WTC11 (cell line): Measurements from ENCODE around the gene SELENOS.

Experiments
- SP1 ChIP-seq: sonication (generic); formaldehyde crosslinking; conservative IDR thresholded peaks from 2 replicates; pipeline ENCODE4 v1.8.1; 2022; ENCODE audit warnings: missing genetic modification reagents
- TEAD1 ChIP-seq: sonication (generic); formaldehyde crosslinking; IDR thresholded peaks from 2 replicates; pipeline ENCODE4 v1.8.0; 2022; ENCODE audit warnings: mild to moderate bottlenecking, missing genetic modification reagents
- TP53 ChIP-seq: sonication (generic); formaldehyde crosslinking; IDR thresholded peaks from 2 replicates; pipeline ENCODE4 v1.8.1; 2023; ENCODE audit warnings: mild to moderate bottlenecking, missing genetic modification reagents
- ZBTB21 ChIP-seq: sonication (generic); formaldehyde crosslinking; IDR thresholded peaks from 2 replicates; pipeline ENCODE4 v1.8.1; 2023; ENCODE audit warnings: mild to moderate bottlenecking, missing genetic modification reagents, borderline replicate concordance
- TF ChIP-seq, protein P1 (sequence below): fragments of 200-600 bp; IDR thresholded peaks from 2 replicates; pipeline ENCODE4 v1.8.0; 2022; ENCODE audit warnings: antibody characterized with exemption

- TF ChIP-seq, protein P1, sequence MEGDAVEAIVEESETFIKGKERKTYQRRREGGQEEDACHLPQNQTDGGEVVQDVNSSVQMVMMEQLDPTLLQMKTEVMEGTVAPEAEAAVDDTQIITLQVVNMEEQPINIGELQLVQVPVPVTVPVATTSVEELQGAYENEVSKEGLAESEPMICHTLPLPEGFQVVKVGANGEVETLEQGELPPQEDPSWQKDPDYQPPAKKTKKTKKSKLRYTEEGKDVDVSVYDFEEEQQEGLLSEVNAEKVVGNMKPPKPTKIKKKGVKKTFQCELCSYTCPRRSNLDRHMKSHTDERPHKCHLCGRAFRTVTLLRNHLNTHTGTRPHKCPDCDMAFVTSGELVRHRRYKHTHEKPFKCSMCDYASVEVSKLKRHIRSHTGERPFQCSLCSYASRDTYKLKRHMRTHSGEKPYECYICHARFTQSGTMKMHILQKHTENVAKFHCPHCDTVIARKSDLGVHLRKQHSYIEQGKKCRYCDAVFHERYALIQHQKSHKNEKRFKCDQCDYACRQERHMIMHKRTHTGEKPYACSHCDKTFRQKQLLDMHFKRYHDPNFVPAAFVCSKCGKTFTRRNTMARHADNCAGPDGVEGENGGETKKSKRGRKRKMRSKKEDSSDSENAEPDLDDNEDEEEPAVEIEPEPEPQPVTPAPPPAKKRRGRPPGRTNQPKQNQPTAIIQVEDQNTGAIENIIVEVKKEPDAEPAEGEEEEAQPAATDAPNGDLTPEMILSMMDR = no peak
- TF ChIP-seq SP1 = no peak
- TF ChIP-seq TEAD1 (CRISPR knock-in tag) = no peak
- no peak for TF ChIP-seq TP53 (CRISPR knock-in tag)
- no peak for TF ChIP-seq ZBTB21
Measured at GRCh38 chr15:101228313-101228712, 49.0 kb downstream of the SELENOS start.
